Neutrophil (primary cell): Measurements from ENCODE around the gene C6orf89.
A peak's percentile ranks its signal among the peaks of the same experiment; 100 is the strongest.

Experiments
- H3K27ac ChIP-seq: fragments of 200-600 bp; sonication (generic); 2 replicates; pipeline ENCODE4 v1.5.1; 2016; ENCODE audit warnings: mild to moderate bottlenecking, moderate library complexity
- H3K27me3 ChIP-seq: fragments of 200-600 bp; sonication (generic); 2 replicates; pipeline ENCODE4 v1.6.0; 2016; ENCODE audit warnings: mild to moderate bottlenecking
- H3K36me3 ChIP-seq: fragments of 200-600 bp; sonication (generic); 2 replicates; pipeline ENCODE4 v1.5.1; 2017
- H3K4me1 ChIP-seq, 2 experiments: fragments of 200-600 bp in 1 of 2; sonication (generic) in 1 of 2; 1 replicate in 1 of 2; 2 replicates in 1 of 2; pipeline versions ENCODE4 v1.5.1 to v1.6.1; 2013 to 2016; ENCODE audit warnings: low read depth in 1 of 2, low read length in 1 of 2, mild to moderate bottlenecking in 1 of 2, moderate library complexity in 1 of 2; ENCODE audit not compliant: control insufficient read depth in 1 of 2, insufficient read depth in 1 of 2
- H3K4me3 ChIP-seq, 2 experiments: fragments of 200-600 bp in 1 of 2; sonication (generic) in 1 of 2; 1 replicate in 1 of 2; 2 replicates in 1 of 2; pipeline ENCODE4 v1.5.1; 2013 to 2016; ENCODE audit warnings: low read depth in 1 of 2, low read length in 1 of 2, mild to moderate bottlenecking in 1 of 2, moderate library complexity in 1 of 2
- H3K9me3 ChIP-seq: fragments of 200-600 bp; sonication (generic); 2 replicates; pipeline ENCODE4 v1.5.1; 2016
- TF ChIP-seq, protein P1 (sequence below): fragments of 200-600 bp; sonication (generic); IDR thresholded peaks from 2 replicates; pipeline ENCODE4 v1.5.1; 2016; ENCODE audit warnings: antibody characterized with exemption

C6orf89 gene

GRCh38 chr6:36838896-36839748, 46.6 kb upstream of the C6orf89 start, which contains the start of gene CPNE5:
TSS of gene CPNE5 (minus strand) at chr6:36839444. CDS start at chr6:36839377, 67 bp downstream.
- H3K9me3 ChIP-seq, result no peaks in the 10 kb centered on the region
- H3K36me3 ChIP-seq, result no peaks in the 10 kb centered on the region
- peaks cover 58% of the 10 kb centered on the region for H3K27me3 ChIP-seq
- peaks cover 16 to 24% of the 10 kb centered on the region in 2 experiments for H3K4me1 ChIP-seq
- no peak within 1 kb of the TSS for H3K27ac ChIP-seq
- H3K4me3 ChIP-seq, result peak within 1 kb of the TSS; percentile 38 to 53
- TF ChIP-seq, protein P1, sequence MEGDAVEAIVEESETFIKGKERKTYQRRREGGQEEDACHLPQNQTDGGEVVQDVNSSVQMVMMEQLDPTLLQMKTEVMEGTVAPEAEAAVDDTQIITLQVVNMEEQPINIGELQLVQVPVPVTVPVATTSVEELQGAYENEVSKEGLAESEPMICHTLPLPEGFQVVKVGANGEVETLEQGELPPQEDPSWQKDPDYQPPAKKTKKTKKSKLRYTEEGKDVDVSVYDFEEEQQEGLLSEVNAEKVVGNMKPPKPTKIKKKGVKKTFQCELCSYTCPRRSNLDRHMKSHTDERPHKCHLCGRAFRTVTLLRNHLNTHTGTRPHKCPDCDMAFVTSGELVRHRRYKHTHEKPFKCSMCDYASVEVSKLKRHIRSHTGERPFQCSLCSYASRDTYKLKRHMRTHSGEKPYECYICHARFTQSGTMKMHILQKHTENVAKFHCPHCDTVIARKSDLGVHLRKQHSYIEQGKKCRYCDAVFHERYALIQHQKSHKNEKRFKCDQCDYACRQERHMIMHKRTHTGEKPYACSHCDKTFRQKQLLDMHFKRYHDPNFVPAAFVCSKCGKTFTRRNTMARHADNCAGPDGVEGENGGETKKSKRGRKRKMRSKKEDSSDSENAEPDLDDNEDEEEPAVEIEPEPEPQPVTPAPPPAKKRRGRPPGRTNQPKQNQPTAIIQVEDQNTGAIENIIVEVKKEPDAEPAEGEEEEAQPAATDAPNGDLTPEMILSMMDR, result no peak

DNA sequence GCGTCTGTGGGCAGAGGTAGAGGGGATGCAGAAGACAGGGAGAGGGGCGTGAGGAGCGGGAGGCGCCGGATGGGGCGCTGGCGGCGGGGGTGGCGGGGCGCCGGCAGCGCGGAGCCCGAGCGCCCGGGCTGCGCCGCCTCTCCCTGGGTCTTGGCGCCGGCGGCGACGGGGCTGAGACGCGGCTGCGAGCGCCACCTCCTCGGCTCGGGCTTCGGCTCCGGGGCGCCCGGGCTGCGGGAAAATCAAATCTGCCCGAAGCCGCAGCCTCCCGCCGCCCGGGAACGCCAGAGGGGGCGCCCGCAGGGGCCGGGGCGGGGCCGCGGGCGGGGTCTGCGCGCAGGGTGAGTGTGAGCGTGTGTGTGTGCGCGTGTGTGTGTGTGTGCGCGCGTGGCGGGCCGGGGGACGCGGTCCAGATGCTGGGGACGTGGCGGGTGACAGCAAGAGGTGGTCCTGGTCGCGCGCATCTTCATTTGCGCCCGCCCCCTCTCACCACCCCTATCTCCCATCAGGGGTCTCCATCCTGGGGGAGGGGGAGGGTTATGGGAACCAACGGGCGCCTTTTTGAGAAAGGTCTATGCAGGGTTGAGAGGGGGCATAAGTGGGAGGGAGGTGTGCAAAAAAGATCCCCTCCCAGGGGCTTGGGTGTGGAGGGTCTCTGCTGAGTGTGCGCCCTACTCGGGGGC, 45.9 kb upstream of the C6orf89 start:
- H3K4me1 ChIP-seq, result peaks cover 12 to 18% of the 10 kb centered on the region in 2 experiments
- H3K36me3 ChIP-seq, result no peaks in the 10 kb centered on the region
- peaks cover 58% of the 10 kb centered on the region for H3K27me3 ChIP-seq
- TF ChIP-seq, protein P1, result no peak
- H3K4me3 ChIP-seq, result peak overlapping the region; percentile 38 to 53
- no peaks in the 10 kb centered on the region for H3K9me3 ChIP-seq
- no peak overlapping the region for H3K27ac ChIP-seq

DNA sequence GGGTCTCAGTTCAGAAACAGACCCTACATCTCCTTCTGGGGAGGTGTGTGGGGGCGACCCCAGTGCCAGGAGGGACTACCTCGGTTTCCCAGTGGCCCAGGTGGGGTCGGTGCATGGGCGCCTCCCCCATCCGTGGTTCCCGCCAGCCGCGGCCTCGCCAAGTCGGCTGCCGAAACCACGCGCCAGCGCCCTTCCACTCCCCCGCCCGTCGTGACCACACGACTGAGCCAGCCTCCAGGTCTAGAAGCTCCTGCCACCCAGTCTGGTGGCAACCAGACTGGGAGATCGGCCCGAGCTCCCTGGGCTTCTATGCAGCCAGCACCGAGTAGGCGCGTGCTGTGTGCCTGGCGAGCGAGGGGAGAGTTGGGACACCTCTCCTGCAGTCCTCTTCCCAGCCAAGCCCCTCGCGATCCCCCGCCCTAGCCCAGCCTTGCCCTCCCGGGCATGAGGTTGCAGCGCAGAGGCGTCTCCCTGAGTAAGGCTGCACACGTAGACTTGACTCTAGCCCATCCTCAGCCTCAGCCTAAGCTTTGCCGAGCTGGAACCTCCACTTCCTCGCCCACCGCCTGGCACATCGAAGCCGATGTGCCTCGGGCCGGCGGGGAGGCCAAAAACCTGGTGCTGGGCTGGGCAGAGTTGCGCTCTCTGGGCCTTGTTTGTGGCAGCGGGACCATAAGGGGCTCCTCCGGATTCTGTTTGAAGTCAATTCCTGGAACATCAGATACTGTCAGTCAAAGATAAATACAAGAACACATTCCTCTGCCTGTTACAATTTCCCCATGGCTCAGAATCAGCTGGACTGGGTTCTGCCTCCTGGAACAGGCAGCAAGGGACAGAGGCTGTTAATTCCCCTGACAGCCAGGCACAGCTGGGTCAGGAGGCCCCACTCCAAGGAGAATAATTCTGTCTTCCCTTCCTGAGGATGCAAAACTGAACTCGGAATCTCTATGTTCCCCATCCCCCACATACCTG, 45.0 kb upstream of the C6orf89 start:
- no peaks in the 10 kb centered on the region for H3K9me3 ChIP-seq
- no peak overlapping the region for H3K27ac ChIP-seq
- TF ChIP-seq, protein P1, result no peak
- peaks cover 58% of the 10 kb centered on the region for H3K27me3 ChIP-seq
- peak overlapping the region; percentile 38 to 53 for H3K4me3 ChIP-seq
- peaks cover 12 to 18% of the 10 kb centered on the region in 2 experiments for H3K4me1 ChIP-seq
- H3K36me3 ChIP-seq, result no peaks in the 10 kb centered on the region

DNA sequence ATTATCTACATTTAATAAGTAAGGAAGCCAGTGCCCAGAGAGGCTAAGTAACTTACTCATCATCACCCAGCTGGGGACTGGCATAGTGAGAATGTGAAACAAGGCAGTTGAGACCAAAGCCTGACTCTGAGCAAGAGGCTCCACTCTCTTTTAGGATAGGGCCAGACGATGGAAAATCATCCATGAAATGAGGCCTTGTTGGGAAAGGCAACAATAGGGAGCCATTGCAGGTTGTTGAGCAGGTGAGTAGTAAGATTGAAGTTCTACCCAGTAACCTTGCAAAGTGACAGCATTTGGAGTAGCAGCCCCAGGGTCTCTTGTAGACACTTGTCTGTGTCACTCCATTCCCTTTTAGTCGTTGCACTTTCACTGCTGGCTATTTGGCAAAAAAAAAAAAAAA, 44.0 kb upstream of the C6orf89 start:
- Histone ChIP-seq H3K4me1 (peaks cover 12 to 18% of the 10 kb centered on the region in 2 experiments), H3K9me3 (no peaks in the 10 kb centered on the region), H3K4me3 (no peak overlapping the region), H3K36me3 (no peaks in the 10 kb centered on the region), H3K27me3 (peaks cover 51% of the 10 kb centered on the region), H3K27ac (no peak overlapping the region)
- TF ChIP-seq, protein P1, result no peak

DNA sequence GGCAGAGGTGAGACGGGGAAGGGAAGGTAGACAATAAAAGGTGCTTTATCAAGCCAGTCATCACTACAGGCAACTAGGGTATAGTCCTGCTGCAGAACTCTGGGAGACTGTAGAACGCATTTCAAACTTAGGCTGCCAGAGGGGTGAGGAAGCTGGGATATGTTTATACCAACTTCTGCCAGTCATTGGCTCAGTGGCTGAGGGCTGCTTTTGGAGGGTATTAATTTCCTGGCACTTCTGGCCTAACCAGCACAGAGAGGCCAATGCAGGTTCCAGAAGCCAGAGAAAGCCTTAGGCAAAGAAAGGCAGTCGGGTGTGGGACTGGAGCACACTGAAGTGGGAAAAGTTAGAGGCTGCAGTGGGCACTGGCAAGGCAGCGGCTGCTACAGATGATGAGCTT, 42.6 kb upstream of the C6orf89 start:
- TF ChIP-seq, protein P1, result no peak
- H3K9me3 ChIP-seq, result no peaks in the 10 kb centered on the region
- no peaks in the 10 kb centered on the region for H3K36me3 ChIP-seq
- H3K27me3 ChIP-seq, result peaks cover 37% of the 10 kb centered on the region
- peaks cover 12 to 18% of the 10 kb centered on the region in 2 experiments for H3K4me1 ChIP-seq
- H3K27ac ChIP-seq, result no peak overlapping the region
- H3K4me3 ChIP-seq, result no peak overlapping the region
